Stimulated activated CD4-positive, alpha-beta T cell treated with anti-CD3 and anti-CD28 coated beads, Interleukin-12 subunit alpha, Interleukin-12 subunit beta, amount 100 ng/mL, for 4 hours (primary cell): ENCODE results near the gene STX8.
A peak's percentile ranks its signal among the peaks of the same experiment; 100 is the strongest.

ENCODE experiments used
- DNase-seq: peaks from one replicate; pipeline ENCODE4 v3.0.0-alpha.2; 2020

Gene STX8

GRCh38 chr17:9435165-9435564 lies 140.5 kb downstream of the STX8 start:
- no peak for DNase-seq

DNA sequence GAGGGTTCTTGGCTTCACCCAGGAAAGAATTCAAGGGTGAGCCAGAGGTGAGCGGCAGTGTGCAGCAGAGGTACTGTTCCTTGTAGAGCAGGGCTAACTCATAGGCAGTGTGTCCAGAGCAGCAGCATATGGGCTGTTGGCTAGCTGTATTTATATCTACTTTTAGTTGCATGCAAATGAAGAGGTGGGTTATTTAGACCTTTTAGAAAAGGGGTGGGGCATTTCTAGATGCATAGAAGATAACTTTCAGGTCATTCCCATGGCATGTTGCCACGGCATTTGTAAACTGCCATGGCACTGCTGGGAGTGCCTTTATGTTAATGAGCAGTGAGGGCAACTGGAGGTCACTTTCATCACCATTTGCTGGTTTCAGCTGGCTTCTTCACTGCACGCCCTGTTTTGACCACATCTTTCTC lies 141.0 kb downstream of the STX8 start:
- no peak for DNase-seq

DNA sequence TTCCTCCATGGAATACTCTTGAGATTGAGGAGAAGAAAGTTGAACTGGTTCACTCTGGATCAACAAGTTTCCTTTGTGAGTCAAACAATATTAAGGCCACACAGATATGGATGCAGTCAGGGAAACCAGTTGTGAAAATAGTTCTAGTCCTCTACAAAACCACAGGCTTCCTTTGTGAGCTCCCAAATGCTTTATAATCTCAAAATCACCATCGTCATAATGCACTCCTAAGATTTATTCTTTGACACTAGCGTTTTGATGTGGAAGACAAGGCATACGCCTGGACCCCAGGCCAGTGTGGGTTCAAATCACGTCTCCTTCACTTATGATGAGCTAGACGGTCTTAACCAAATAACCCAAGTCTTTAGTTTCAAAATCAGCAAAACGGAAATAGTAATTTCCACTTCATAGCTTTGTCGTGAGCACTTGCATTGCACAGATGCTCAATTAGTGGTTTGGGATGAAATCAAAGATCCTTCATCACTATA lies 142.6 kb downstream of the STX8 start:
- no peak for DNase-seq

DNA sequence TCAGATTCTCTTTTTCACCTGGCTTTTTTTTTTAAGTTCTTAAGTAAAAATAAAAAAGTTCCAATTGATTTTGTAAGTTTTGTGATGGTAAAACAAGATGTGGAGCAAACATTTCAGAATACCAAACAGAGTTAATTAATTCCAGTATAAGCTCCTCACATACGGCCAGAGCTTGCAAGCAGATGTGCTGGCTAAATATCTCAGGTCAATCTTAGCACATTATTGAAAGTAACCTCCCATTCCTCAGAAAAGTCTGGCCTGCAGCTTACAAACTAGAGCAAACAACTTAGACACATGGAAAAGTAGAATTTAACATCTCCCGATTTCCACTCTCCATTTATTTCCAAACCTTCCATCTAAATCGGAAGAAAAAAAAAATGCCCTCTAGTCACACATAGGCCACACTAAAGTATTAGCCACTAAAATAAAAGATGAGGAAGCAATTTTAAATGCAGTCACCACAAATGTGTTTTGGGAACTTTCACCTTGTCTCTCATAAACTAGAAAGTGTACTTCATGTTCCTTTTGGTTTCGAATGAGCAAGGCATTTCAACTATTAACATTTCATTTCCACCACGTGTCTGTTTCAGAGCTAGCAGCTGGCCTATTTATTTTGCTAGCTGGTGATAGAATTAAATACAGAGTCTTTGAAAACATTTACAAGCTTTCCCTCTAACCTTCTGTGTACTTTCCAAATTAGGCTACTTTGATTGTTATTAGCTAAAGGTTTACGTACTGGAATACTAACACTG lies 143.3 kb downstream of the STX8 start:
- no peak for DNase-seq

- DNase-seq, result no peak
Measured at GRCh38 chr17:9431620-9432019, 144.0 kb downstream of the STX8 start.

GRCh38 chr17:9427465-9428315 lies 147.9 kb downstream of the STX8 start:
- DNase-seq, result no peak

GRCh38 chr17:9424071-9424640 lies 151.5 kb downstream of the STX8 start:
- no peak for DNase-seq

DNA sequence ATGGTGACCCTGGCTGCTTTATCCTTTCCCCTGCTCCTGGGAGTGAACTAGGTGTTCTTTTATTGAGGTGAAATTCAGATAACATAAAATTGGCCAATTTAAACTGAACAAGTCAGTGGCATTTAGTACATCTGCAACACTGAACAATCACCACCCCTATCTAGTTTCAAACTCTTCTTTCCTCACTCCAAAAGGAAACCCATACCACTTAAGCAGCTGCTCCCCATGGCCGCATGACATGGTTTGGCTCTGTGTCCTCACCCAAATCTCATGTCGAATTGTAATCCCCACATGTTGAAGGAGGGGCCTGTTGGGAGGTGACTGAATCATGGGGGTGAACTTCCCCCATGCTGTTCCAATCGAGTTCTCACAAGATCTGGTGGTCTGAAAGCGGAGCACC lies 154.1 kb downstream of the STX8 start:
- no peak for DNase-seq

- no peak for DNase-seq
Measured at GRCh38 chr17:9419932-9420453, 155.6 kb downstream of the STX8 start.

- DNase-seq, result no peak
Measured at GRCh38 chr17:9414471-9414870, 161.1 kb downstream of the STX8 start.

DNA sequence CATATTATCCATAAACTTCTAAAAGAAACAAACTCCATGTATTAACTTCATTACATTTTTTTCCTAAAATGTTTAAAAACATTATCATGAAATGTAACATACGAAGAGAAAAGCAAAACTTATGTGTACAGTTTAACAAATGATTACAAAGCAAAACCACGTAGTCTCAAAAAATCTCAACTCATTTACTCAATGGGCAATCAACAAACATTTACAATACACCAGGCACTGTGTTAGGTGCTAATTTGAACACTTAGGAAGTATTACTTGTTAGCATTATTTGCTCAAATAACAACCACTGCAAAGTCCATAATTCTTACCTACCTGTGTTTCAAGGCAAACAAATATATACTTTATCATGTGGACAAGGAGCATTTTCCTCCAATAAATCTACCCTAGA lies 164.9 kb downstream of the STX8 start:
- no peak for DNase-seq

DNA sequence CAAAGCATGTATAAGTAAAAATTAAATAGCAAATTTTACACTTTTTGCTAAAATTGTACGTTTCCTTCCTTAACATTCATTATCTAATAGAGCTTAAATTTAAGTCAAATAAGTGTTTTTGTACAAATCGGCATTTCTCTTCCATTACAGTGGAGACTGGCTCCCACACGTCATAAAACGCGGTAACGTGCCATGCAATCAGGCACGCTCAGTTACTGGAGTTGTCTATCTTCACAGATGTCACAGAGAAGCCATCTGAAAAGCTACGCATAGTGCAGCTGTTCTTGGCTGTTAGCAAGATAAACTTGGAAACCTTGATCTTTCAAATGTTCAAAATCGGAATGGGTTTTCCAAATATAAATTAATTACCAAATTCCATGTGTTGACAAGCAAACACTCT lies 165.3 kb downstream of the STX8 start:
- no peak for DNase-seq

- no peak for DNase-seq
Measured at GRCh38 chr17:9409878-9410277, 165.7 kb downstream of the STX8 start.

DNA sequence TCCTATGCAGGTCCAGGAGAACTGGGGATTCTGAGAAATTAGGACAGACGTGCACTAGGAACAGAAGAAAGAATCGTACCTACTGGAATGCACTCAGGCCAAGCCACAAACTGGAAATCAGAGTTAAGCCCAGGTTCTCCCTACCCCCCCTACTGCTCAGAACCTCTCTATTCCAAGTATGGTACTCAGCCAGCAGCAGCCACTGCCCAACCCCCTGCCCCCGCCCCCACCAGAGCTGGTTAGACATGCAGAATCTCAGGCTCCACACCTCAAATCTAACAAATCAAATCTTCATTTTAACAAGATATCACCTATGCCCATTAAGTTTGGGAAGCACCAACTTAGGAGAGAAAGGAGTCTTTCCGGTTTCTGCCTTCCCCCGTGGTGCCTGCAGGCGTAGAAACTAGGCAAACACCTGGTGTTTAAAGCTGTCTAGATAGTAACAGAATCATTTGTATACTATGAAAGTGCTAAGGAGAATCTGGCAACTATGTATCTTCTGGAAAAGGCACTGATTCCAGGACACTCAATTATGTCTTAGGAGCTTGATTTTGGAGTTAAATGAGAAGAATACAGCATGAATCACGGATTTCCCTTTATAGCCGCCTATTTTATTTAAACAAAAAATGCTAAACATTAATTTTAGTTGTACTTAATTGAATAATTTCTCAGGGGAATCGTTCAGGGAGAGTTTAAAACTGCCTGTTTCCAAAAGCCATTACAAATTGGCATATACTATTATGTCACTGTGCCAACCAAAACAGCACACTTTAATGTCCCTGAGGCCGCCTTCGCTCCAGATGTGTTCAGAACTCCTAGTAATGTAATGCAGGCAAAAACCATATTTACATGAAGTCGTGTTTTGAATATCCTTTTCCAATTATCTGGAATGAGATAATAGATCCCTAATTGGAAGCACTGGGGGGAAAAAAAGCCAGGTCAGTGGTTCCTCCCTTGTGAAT lies 166.5 kb downstream of the STX8 start:
- DNase-seq, result no peak

GRCh38 chr17:9408381-9408780 lies 167.2 kb downstream of the STX8 start:
- DNase-seq, result no peak

DNA sequence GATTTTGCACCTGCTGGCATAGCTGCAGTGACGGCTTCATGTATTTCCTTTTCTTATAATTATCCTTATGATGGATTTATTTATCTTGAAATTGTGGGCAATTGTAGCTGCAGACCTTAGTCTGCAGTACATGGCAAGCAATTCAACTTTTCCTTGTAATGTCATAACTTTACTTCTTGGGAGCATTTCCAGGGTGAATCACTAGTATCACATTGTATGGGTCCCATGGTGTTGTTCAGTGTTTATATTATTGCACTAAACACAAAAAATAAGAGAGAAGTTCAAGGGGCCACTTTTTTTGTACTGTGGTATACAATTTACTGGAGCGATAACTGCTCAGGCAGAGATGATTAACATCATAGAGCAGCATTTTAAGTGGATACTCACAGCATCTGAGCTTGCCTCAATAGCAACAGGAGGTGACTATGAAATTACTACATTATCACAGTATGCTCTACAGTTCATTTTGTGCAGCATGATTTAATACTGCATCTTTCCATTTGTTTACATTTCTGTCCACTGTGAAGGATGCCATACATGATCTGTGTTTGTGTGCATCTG lies 169.5 kb downstream of the STX8 start:
- DNase-seq, result no peak

DNA sequence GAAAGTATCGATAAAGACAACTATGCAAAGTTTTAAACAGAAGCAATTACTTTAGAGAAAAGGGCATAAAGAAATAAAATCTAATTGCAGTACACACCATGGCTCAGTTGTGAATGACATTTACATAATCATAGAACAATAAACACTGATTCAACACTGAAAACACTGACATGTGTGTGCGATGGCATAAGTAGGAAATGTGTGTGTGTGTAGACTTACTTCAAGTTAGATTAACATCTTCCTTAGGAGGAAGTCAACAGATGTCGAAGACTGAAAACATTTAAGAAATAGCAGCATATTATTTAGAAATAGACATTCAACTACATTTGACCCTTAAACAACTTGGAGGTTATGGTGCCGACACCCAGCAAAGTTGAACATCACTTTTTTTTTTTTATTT lies 172.4 kb downstream of the STX8 start:
- DNase-seq, result no peak

GRCh38 chr17:9402590-9403199 lies 172.9 kb downstream of the STX8 start:
- peak; percentile 7 for DNase-seq

DNA sequence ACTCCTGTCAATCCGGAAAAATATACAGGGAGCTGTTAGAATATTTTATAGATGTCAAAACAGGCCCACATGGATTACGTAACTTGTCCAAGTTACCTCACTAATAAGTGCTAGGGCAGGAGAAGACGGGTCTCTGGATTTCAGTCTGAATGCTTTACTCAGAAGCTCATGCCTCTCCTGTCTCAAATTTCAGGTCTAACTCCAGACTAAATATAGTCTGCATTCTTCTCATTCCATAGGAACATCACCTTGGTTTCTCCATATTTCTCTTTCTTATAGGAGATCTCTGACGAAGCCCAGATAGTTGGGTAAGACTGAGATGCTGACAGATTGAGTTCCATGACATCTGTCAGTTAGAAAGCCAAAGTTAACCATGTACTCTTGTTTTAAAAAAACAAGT lies 174.2 kb downstream of the STX8 start:
- DNase-seq, result no peak

GRCh38 chr17:9389111-9389527 lies 186.5 kb downstream of the STX8 start:
- DNase-seq, result no peak

DNA sequence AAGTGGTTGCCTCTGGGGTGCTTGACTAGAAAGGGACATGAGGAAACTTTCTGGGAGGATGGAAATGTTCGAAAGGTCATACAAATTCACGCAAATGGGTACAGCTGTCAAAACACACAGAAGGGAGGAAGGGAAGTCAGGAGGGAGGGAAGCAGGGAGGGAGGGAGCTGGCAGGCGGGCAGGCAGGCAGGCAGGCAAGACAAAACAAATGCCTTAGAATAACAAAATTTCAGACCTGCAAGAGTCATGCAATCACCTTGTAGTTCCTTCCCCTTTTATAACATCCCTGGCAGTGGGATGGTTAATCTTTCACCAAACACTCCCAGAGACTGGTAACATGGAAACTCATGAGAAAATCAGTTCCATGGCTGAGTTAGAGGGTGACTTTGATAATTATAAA lies 189.2 kb downstream of the STX8 start:
- DNase-seq, result no peak

DNA sequence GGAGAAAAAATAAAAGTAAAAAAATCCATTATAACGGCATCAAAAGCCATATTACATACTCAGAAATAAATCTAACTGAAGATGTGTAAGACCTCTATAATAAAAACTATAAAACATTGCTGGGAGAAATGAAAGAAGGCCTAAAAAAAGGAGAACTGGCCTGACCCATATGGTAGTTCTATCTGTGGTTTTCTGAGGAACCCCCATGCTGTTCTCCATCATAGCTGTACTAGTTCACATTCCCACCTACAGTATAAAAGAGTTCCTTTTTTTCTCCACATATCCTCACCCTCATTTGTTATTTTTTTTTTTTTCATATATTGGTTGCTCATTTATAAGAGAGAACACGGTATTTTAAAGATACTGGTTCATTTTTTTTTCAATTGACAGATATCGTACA lies 191.8 kb downstream of the STX8 start:
- no peak for DNase-seq
